ENCODE measurements around the gene ZCCHC8.

DNA sequence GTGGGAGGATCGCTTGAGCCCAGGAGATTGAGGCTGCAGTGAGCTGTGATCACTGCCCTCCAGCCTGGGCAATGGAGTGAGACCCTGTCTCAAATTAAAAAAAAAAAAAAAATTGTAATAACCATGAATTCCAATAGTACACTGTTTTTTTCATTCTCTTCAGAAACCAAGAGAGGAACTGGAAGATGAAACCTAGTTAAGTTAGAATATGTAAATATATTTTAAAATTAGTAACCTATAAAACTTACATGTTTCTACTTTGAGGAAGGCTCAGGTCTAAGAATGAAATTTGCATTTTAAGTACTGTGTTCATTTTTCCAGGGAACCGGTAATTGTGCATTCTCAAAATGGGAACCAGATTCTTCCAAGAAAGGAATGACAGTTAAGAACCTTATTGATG, 45.1 kb upstream of the ZCCHC8 start:
- TF ChIP-seq, protein P1, sequence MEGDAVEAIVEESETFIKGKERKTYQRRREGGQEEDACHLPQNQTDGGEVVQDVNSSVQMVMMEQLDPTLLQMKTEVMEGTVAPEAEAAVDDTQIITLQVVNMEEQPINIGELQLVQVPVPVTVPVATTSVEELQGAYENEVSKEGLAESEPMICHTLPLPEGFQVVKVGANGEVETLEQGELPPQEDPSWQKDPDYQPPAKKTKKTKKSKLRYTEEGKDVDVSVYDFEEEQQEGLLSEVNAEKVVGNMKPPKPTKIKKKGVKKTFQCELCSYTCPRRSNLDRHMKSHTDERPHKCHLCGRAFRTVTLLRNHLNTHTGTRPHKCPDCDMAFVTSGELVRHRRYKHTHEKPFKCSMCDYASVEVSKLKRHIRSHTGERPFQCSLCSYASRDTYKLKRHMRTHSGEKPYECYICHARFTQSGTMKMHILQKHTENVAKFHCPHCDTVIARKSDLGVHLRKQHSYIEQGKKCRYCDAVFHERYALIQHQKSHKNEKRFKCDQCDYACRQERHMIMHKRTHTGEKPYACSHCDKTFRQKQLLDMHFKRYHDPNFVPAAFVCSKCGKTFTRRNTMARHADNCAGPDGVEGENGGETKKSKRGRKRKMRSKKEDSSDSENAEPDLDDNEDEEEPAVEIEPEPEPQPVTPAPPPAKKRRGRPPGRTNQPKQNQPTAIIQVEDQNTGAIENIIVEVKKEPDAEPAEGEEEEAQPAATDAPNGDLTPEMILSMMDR (conservative IDR thresholded peaks at IDR 0.05; ENCODE audit: low read depth, low read length), result no peak
- TF ChIP-seq EZH2 (IDR thresholded peaks at IDR 0.05; ENCODE audit: borderline replicate concordance, low read depth, low read length, poor library complexity, severe bottlenecking), result no peak
